ENCODE measurements around the gene CHMP6.
"Not testable (repeated sequence)": the region's sequence is repeated elsewhere in the genome, so short reads cannot be mapped to it uniquely, and the experiment has no call there.

Gene CHMP6

GRCh38 chr17:81029859-81030258 lies 38.2 kb downstream of the CHMP6 start:
- DNase-seq (ENCODE audit: low read depth in 2 of 2) = no peak

GRCh38 chr17:81030312-81030711 lies 38.7 kb downstream of the CHMP6 start:
- not testable (repeated sequence) for DNase-seq (ENCODE audit: low read depth in 2 of 2)

DNA sequence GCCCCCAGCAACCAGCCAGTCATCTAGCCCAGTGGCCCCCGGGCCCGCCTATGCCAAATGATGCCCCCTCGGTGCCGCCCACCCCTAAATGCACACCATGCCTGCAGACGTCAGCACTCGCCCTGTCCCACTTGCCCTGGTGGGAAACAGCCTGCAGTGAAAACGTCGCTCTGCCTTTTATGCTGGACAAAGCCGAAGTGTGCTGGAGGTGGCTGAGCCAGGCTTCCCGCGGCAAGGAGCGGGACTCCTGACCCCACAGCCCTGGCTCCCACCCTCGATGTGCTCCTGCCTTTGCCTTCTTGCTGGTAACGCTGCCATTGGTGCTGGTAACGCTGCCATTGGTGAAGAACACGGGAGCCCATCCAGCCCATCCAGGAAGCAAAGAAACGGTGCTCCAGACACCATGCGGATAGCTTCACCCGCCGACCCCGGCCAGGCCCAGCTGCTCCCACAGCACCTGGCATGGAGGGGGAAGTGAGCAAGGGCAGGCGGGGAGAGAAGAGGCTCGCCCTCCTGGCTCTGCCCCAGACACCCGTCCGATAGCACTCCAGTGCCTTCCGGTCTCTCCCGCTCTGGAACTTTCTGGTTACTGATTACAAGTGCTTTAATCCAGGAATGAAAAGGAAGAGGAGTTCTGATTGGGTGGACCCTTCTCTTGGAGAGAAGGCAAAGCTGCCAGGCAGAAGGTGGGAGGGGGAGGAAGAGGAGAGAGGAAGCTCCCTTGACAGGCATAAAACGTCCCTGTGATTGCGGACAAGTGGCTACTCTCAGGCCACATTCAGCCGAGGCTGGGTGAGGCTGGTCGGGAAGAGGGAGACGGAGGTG lies 39.3 kb downstream of the CHMP6 start:
- no peak for DNase-seq (ENCODE audit: low read depth in 2 of 2)

GRCh38 chr17:81031566-81032550 lies 40.2 kb downstream of the CHMP6 start:
- DNase-seq (ENCODE audit: low read depth in 2 of 2) = no peak

DNA sequence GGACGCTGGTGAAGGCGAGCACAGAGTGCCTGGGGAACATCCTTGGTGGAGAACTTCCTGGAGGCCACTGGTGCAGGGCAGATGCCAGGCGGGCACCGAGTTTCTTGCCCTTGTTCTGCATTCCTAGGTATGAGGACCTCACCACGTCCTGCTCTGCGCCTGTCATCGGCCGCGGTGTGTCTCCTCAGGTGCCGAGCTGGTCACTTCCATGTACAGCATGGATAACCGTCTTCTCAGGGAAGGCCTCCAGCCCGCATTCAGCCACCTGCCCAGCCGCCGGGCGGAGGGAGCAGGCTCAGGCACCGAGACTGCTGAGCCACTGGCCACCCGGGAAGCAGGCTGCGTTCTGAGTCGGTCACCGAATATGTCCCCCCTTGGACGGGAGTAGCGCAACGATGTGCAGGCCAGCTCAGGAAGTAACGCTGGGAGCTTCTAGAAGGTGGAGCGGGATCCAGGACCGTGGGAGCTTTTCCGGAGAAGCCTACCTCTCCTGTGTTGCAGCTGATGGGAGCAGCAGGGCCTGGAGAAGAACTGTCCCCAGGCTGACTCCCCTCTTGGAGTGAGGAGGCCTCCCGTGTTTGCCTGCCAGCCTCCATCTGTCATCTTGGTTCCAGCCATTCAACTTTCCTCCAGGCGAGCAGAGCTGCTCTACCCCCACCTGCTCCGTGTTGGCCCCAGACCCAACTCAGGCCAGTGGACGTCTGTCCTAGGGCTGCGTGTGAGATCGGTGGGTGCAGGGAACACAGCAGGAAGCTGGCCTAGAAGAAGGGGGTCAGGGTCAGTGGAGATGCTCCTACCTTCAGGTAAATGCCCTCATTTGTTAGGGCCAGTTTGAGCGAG lies 41.2 kb downstream of the CHMP6 start:
- no peak for DNase-seq (ENCODE audit: low read depth in 2 of 2)

DNA sequence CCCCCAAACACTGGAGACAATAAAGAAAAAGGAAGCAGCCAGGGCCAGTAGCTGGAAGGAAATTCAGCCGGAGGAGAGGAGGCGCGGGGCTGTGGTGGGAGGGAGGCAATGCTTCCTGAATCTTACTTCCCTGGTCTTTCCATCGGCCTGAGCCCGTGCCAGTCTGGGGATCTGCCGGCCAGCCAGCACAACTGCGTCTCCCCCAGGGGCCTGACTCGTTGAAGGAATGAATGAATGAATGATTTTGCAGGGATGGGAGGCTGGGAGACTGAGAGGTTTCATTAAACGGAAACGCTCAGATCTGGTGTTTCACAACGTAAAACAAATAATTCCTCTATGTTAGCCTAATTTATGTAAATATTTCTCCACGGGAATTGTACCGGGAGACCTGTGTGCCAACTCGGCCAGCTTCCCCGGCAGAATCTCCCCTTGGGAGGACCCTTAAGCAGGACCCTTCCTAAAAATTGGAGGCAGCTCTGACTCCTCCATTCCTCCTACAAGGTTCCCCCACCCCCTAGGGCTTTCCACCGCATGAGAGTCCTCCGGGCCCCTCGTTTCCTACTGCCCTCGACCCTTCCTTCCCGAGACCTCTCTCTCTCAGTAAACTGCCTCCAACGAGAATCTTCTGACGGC lies 42.0 kb downstream of the CHMP6 start:
- no peak for DNase-seq (ENCODE audit: low read depth in 2 of 2)

GRCh38 chr17:81034168-81034777 lies 42.6 kb downstream of the CHMP6 start:
- DNase-seq (ENCODE audit: low read depth in 2 of 2) = no peak

GRCh38 chr17:81034779-81035520 lies 43.3 kb downstream of the CHMP6 start, which contains the start of gene BAIAP2:
Gene BAIAP2 (plus strand): TSS chr17:81035151. CDS start chr17:81035255, 104 bp downstream.
- DNase-seq (ENCODE audit: low read depth in 2 of 2) = peak; percentile 91 to 94

- no peak for DNase-seq (ENCODE audit: low read depth in 2 of 2)
Measured at GRCh38 chr17:81035521-81036196, 44.0 kb downstream of the CHMP6 start.

- no peak for DNase-seq (ENCODE audit: low read depth in 2 of 2)
Measured at GRCh38 chr17:81036197-81036941, 44.7 kb downstream of the CHMP6 start.

- no peak for DNase-seq (ENCODE audit: low read depth in 2 of 2)
Measured at GRCh38 chr17:81037026-81037797, 45.6 kb downstream of the CHMP6 start.

- DNase-seq (ENCODE audit: low read depth in 2 of 2) = no peak
Measured at GRCh38 chr17:81037798-81038733, 46.4 kb downstream of the CHMP6 start.

- DNase-seq (ENCODE audit: low read depth in 2 of 2) = no peak
Measured at GRCh38 chr17:81039096-81039495, 47.5 kb downstream of the CHMP6 start.

GRCh38 chr17:81039854-81040758 lies 48.5 kb downstream of the CHMP6 start:
- no peak for DNase-seq (ENCODE audit: low read depth in 2 of 2)

GRCh38 chr17:81040791-81041337 lies 49.2 kb downstream of the CHMP6 start:
- no peak for DNase-seq (ENCODE audit: low read depth in 2 of 2)
